HG02763 (cell line): ENCODE results near the gene PSMC3IP.

Experiments used
- ATAC-seq: cut with Tn5 transposase; IDR thresholded peaks from one replicate; pipeline ENCODE4 v1.9.1; 2021; ENCODE audit warnings: mild to moderate bottlenecking, moderate library complexity; ENCODE audit not compliant: unreplicated experiment

Gene PSMC3IP

DNA sequence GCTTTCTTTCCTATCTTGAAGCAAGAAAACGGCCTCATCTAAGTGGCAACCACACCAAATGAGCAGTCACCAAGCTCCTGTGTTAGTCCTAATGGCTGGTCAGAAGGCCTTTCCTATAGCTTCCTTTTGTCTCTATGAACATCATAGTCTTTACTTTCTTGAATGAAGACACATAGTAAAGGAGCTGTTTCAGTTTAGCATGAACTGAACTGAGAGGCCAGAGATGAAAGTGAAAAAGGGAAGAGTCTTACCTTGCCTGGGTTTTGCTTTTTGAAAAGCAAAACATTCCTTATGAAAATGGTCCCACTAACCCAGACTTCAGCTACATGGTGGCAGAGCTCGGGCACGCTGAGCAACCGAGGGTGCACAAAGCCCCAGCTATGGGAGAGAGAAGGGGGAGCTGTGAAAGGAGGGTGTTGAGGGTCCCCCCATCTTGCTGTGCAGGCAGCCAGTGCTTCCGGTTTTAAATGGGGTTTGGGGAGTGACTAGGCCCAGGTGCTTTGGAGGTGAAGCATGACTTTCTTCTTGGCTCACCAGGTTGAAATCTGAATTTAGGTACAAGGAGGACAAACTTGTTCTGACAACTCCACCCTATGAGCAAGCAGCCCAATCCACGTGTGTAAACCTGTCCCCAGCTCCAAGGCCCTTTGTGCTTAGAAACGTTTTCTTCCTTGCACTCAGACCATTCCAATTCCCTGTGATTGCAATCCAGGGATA is 9.1 kb upstream of the PSMC3IP start:
- no peak for ATAC-seq

DNA sequence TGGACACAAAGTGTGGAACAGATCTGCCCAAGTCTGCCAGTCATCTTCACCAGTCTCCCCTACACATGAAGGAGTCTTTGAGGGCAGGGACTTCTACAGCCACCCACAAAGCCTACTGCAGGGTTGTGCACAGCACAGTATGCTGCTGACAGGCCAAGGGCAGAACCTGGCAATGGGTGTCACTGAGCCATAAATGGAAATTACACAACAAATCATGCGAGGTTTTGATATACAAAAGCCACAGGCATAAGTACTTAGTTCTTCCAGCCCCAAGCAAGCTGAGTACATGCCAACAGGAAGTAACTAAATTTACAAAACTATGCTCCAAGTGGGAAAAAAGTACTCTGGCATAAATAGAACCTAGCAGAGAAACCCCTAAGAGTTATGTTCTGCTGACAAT is 7.8 kb upstream of the PSMC3IP start:
- ATAC-seq = no peak

DNA sequence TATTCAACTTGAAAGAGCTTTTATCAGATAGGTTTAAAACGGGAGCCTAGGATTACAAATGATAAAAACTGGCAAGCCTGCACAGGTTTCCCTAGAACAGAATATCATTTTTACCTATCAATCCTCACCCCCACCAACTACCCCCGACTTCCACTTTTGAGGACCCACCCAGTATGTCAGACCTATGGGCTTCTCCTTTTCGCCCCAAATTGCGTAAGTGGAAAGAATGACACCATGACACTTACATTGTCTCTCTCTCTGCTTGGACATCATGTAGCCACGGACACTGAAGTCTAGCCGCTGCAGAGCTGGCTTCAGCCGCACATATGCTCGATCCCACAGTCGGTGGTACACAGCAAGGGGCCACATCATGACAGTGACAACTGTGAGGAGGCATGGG is 7.4 kb upstream of the PSMC3IP start:
- no peak for ATAC-seq

DNA sequence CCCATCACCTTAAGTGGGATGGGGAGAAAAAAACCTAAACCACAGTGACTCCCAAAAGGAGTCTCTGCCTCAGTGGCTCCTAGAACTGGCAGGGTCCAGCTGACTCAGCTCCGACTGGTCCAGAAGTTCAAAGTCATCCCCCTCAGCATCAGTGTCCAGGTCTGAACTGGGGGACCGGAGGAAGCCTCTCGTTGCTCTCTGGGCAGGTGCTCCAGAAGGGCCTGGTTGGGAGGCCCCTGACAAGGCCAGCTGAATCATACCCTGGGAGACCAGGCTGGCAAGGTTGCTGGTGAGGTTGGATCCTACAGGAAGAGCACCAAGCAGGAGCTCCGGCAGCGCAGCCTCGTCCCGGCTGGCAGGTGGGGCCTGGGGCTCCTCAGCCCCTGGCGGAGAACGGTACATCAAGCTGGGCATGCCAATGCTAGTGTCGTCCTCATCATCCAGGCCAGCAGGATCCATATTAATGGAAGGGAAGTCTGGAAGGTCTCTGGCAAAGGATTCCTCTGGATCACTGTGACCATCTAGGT is 4.3 kb upstream of the PSMC3IP start:
- no peak for ATAC-seq

GRCh38 chr17:42579794-42580551 is 2.4 kb upstream of the PSMC3IP start:
- ATAC-seq = no peak

DNA sequence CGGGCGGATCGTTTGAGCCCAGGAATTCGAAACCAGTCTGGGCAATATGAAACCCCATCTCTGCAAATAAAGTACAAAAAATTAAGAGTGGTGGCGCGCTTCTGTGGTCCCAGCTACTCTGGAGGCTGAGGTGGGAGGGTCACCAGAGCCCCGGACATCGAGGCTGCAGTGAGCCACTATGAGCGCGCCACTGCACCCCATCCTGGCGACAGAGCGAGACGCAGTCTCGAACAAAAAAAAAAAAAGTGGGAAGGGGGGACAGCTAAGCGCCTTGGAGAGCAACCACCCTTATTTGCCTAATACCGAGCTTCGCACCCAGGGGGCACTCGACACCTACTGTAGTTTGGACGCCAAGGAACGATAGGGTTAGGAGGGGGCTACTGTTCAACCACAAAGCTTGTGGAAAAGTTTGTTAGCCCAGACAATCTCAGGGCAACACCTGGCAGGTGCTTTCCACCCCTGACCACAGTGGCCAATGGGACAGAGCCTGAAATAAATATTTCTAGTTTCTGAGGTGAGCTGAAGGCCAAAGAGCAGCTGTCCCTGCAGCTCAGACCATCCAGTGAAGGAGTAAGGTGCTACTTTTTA is 847 bp upstream of the PSMC3IP start:
- peak; percentile 49 for ATAC-seq

- no peak for ATAC-seq
These were observed 393 bp downstream of the PSMC3IP start for GRCh38 chr17:42577140-42577531.

GRCh38 chr17:42574463-42574862 is 3.1 kb downstream of the PSMC3IP start:
- ATAC-seq = no peak

DNA sequence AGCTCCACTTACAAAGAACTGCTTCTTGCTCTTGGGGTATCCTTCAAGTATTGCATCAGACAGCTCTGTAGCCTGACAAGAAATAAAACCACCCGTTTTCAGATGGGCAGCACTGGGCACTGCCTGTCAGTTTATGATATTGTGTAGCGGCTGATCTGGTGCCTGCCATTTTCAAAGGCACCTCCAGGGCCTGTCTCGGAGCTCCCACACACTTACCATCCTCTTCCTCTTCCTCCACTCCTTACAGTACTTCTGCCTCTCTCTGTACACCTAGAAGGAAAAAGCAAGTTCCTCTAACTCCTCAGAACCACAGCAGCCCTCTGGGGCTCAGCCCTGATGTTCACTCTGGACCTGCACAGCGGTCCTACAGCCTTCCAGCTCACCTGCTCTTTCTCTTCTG is 4.4 kb downstream of the PSMC3IP start:
- no peak for ATAC-seq

GRCh38 chr17:42571435-42572225 is 5.9 kb downstream of the PSMC3IP start:
- ATAC-seq = no peak

DNA sequence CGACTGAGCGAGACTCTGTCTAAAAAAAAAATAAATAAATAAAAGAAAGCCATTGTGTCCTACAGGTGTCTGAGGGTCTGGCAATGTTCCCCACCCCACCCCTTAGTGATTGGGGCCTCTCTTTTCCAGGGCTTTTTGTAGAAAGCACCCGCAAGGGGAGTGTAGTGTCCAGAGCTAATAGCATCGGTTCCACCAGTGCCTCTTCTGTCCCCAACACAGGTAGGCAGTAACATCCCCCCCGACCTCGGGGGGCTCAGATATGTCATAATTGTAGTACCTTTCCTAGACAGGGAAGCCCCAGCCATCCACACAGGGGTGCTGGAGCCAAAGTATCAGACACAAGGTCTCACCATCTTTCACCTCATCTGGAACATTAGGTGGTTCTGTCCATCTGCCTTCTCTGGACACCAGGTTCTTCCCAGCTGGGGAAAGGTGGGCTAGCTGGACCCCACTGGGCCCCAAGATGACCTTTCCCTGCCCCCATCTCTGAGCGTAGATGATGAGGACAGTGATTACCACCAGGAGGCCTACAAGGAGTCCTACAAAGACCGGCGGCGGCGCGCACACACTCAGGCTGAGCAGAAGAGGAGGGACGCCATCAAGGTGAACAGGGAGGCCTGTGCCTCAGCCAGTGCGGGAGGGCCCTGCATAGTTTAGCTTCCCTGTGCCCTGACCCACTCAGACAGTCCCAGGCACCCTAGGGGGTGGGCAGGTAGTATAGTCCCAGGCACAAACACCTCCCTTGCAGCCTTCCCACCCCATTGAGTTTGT is 9.0 kb downstream of the PSMC3IP start:
- no peak for ATAC-seq

- peak; percentile 54 for ATAC-seq
These were observed 10.5 kb downstream of the PSMC3IP start, which contains the start of gene MLX for GRCh38 chr17:42566883-42567573. MLX (plus strand) TSS chr17:42567100; CDS start chr17:42567125, 25 bp downstream.

DNA sequence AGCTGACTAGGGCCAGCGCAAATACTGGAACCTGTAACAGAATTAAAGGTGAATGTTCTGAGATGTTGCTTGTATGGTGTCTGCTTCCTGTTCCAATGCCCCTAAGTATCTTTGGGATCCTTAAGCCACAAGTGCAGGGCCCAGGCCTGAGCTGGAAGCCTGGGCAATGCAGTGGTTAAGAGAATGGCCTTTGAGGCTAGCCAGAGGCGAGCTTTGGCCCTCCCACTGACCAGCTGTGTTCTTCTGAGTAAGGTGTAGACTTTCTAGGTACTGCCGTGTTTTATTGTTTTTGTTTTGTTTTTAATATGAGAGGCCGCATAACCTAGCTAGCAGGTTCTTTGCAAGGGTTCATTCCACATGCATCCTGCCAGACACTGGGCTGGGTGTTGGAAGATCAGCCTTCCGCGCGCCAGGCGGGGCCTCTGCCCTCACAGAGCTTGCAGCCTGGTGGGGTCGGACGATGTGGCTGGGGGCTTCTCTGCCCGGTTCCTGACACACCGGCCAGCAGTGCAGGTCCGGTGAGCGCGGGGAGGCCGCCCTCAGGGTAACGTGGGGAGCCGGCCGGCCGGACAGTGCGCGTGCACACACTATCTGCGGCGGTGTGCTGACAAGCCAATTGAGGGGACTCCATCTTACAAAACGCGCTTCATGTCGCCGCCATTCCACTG is 11.2 kb downstream of the PSMC3IP start:
- ATAC-seq = no peak

DNA sequence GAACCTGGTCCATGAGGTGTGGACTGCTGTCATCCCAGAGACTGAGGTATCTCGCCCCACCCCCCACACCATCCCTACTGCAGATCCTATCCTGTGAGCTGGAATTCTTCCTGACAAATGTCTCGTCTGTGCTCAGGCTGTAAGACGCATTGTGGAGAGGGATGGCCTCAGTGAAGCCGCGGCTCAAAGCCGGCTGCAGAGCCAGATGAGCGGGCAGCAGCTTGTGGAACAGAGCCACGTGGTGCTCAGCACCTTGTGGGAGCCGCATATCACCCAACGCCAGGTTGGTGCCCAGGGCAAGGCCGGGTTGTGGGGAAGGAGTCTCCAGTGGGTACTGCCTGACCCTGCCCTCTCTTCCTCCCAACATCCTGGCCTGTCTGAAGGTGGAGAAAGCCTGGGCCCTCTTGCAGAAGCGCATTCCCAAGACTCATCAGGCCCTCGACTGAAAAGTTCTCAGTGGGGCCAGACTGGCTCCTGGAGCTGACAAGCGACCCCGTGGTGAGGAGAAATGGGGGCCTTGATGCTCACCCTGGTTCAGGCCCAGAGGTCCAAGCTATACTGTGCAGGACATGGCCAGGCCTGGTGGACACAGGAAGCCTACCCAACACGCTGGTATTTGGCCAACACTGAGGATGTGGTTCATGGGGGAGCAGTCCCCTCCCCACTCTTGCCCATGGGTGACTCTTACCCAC is 11.9 kb downstream of the PSMC3IP start:
- ATAC-seq = no peak

- ATAC-seq = no peak
These were observed 12.6 kb downstream of the PSMC3IP start for GRCh38 chr17:42564815-42565522.

DNA sequence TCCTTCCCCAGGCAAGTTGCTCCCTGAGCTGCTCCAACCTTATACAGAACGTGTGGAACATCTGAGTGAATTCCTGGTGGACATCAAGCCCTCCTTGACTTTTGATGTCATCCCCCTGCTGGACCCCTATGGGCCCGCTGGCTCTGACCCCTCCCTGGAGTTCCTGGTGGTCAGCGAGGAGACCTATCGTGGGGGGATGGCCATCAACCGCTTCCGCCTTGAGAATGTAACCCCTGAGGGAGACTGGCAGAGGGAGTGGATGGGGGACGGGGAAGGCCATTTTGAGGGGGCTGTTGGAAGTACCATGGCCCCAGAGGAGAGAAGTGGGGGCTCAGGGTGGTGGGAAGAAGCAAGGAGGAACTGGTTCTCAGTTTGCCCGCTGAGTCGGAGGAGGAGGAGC is 13.6 kb downstream of the PSMC3IP start:
- no peak for ATAC-seq

DNA sequence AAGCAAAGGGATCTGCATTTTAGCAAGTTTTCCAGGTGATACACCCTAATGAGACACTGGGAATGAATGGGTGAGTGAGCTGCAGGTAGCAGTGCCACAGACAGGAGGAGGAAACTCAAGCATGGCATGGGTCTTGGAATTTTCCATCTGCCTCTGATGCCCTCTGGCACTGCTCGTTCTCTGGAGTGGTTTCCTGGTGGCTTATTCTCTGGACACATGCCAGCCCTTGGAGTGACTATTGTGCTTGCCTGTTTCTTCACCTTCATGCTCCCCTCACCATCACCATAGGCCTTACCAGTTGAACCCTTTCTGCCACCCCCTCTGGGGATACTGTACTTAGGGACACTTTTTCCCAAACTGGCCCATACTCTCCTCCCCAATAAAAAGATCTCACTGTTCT is 14.0 kb downstream of the PSMC3IP start:
- no peak for ATAC-seq

DNA sequence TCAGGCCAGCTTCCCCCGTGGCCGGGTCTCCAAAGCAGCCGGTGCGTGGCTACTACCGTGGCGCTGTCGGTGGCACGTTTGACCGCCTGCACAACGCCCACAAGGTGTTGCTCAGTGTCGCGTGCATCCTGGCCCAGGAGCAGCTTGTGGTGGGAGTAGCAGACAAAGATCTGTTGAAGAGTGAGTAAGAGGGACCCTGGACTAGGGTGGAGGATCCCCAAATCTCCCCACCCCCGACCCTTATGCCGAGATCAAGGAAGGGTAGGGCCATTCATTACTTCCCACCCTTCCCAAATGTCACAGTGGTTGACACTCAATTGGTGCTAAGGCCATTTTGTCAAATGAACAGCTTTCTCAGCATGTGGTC is 14.4 kb downstream of the PSMC3IP start:
- ATAC-seq = no peak
